Neural progenitor cell (in vitro differentiated cells): ENCODE data around the gene TMEM150C. TPM values are rescaled to one million over a fixed set of nuclear protein-coding genes. Genes with fewer than 3 reads are reported as not detected.

Experiments used
- DNase-seq: peaks from one replicate; pipeline ENCODE4 v3.0.0-alpha.2; 2016; ENCODE audit warnings: low spot score
- H2AFZ ChIP-seq: fragments of 200-600 bp; sonication (generic); replicated peaks from 2 replicates; pipeline ENCODE4 v1.6.1; 2016; ENCODE audit warnings: antibody characterized with exemption
- H3F3A ChIP-seq: fragments of 200-600 bp; sonication (generic); 2 replicates; pipeline ENCODE4 v1.6.1; 2016; ENCODE audit warnings: antibody characterized with exemption, low read depth
- H3K27ac ChIP-seq: fragments of 200-600 bp; sonication (generic); 2 replicates; pipeline ENCODE4 v1.5.1; 2016; ENCODE audit warnings: mild to moderate bottlenecking
- H3K27me3 ChIP-seq: fragments of 200-600 bp; sonication (generic); 2 replicates; pipeline ENCODE4 v1.6.1; 2016; ENCODE audit warnings: mild to moderate bottlenecking, moderate library complexity
- H3K36me3 ChIP-seq: fragments of 200-600 bp; sonication (generic); 2 replicates; pipeline ENCODE4 v1.5.1; 2016
- H3K4me1 ChIP-seq: fragments of 200-600 bp; sonication (generic); 2 replicates; pipeline ENCODE4 v1.6.1; 2016; ENCODE audit warnings: mixed run types
- H3K4me2 ChIP-seq: fragments of 200-600 bp; sonication (generic); 2 replicates; pipeline ENCODE4 v1.6.1; 2016
- H3K4me3 ChIP-seq: fragments of 200-600 bp; sonication (generic); 2 replicates; pipeline ENCODE4 v1.5.1; 2016
- H3K79me2 ChIP-seq: fragments of 200-600 bp; sonication (generic); 2 replicates; pipeline ENCODE4 v1.6.1; 2016; ENCODE audit warnings: low read depth
- H3K9ac ChIP-seq: fragments of 200-600 bp; sonication (generic); 2 replicates; pipeline ENCODE4 v1.6.1; 2016
- H3K9me3 ChIP-seq: fragments of 200-600 bp; sonication (generic); 2 replicates; pipeline ENCODE4 v1.5.1; 2016; ENCODE audit warnings: low read depth
- H4K20me1 ChIP-seq: fragments of 200-600 bp; sonication (generic); 2 replicates; pipeline ENCODE4 v1.6.1; 2016; ENCODE audit warnings: low read depth
- H3K27ac Mint-ChIP-seq: 3 replicates; pipeline ENCODE4 v1.8.0; 2021; ENCODE audit warnings: mixed read lengths
- H3K27me3 Mint-ChIP-seq: 2 replicates; pipeline ENCODE4 v1.8.0; 2022; ENCODE audit warnings: low read depth, mild to moderate bottlenecking, inconsistent platforms, moderate library complexity, mixed read lengths; ENCODE audit not compliant: insufficient read depth
- H3K36me3 Mint-ChIP-seq: 3 replicates; pipeline ENCODE4 v1.8.0; 2021; ENCODE audit warnings: mixed read lengths
- H3K4me1 Mint-ChIP-seq: 3 replicates; pipeline ENCODE4 v1.8.0; 2021; ENCODE audit warnings: mixed read lengths
- H3K4me3 Mint-ChIP-seq: 3 replicates; pipeline ENCODE4 v1.8.0; 2021; ENCODE audit warnings: mild to moderate bottlenecking, moderate library complexity, mixed read lengths
- H3K9me3 Mint-ChIP-seq: 3 replicates; pipeline ENCODE4 v1.8.0; 2020; ENCODE audit warnings: mixed read lengths
- EZH2 ChIP-seq: fragments of 200-600 bp; sonication (generic); IDR thresholded peaks from 2 replicates; pipeline ENCODE4 v1.6.1; 2017; ENCODE audit warnings: antibody characterized with exemption, mild to moderate bottlenecking, moderate library complexity
- EZH2phosphoT487 ChIP-seq: fragments of 200-600 bp; sonication (generic); IDR thresholded peaks from 2 replicates; pipeline ENCODE4 v1.6.1; 2017; ENCODE audit warnings: antibody characterized with exemption
- total RNA-seq: library from RNA; depleted of rRNA; stranded (reverse); fragments of >200 nt; gene quantifications from 2 replicates; pipeline ENCODE4 v1.2.3, GENCODE V29; 2015; ENCODE audit warnings: low replicate concordance
- TF ChIP-seq, protein P1 (sequence below): fragments of 200-600 bp; sonication (generic); IDR thresholded peaks from 2 replicates; pipeline ENCODE4 v1.5.1; 2017; ENCODE audit warnings: antibody characterized with exemption, mild to moderate bottlenecking

The TMEM150C gene
- total RNA-seq, 1 donor from 2014 or later, result 3.8 TPM

DNA sequence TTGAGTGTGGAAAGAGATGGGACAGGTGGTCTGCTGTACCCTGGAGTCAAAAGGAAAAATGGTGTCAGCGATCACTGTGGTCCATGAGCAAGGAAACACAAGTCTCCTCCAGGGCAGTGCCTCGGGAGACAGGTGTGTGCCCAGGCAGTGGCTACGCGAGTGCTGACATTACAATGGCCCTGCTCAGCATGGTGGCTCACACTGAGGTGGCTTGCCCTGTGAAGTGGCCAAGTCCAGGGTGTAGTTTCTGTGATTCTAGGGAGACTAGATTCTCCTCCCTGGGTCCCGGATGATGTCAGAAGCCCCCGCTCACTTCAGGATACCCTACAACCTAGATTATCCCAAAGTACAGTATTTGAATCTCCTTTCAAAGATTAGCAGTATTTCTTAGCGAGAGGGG is 44.8 kb upstream of the TMEM150C start:
- no peak for TF ChIP-seq EZH2phosphoT487
- TF ChIP-seq EZH2, result no peak
- TF ChIP-seq, protein P1, sequence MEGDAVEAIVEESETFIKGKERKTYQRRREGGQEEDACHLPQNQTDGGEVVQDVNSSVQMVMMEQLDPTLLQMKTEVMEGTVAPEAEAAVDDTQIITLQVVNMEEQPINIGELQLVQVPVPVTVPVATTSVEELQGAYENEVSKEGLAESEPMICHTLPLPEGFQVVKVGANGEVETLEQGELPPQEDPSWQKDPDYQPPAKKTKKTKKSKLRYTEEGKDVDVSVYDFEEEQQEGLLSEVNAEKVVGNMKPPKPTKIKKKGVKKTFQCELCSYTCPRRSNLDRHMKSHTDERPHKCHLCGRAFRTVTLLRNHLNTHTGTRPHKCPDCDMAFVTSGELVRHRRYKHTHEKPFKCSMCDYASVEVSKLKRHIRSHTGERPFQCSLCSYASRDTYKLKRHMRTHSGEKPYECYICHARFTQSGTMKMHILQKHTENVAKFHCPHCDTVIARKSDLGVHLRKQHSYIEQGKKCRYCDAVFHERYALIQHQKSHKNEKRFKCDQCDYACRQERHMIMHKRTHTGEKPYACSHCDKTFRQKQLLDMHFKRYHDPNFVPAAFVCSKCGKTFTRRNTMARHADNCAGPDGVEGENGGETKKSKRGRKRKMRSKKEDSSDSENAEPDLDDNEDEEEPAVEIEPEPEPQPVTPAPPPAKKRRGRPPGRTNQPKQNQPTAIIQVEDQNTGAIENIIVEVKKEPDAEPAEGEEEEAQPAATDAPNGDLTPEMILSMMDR, result no peak
- no peaks in the 10 kb centered on the region for H3F3A ChIP-seq
- H3K4me1 Mint-ChIP-seq, result peaks cover 13% of the 10 kb centered on the region
- no peak overlapping the region for H2AFZ ChIP-seq
- no peaks in the 10 kb centered on the region for H3K27me3 ChIP-seq
- H3K27ac ChIP-seq, result no peak overlapping the region
- no peaks in the 10 kb centered on the region for H3K36me3 Mint-ChIP-seq
- no peaks in the 10 kb centered on the region for H4K20me1 ChIP-seq
- no peaks in the 10 kb centered on the region for H3K79me2 ChIP-seq
- no peak for DNase-seq
- H3K9ac ChIP-seq, result no peak overlapping the region
- H3K4me2 ChIP-seq, result no peak overlapping the region
- H3K36me3 ChIP-seq, result no peaks in the 10 kb centered on the region
- H3K4me3 Mint-ChIP-seq, result no peak overlapping the region
- no peaks in the 10 kb centered on the region for H3K9me3 Mint-ChIP-seq
- H3K9me3 ChIP-seq, result no peaks in the 10 kb centered on the region
- no peak overlapping the region for H3K27ac Mint-ChIP-seq
- peaks cover 7% of the 10 kb centered on the region for H3K4me1 ChIP-seq
- peaks cover 12% of the 10 kb centered on the region for H3K27me3 Mint-ChIP-seq
- no peak overlapping the region for H3K4me3 ChIP-seq

DNA sequence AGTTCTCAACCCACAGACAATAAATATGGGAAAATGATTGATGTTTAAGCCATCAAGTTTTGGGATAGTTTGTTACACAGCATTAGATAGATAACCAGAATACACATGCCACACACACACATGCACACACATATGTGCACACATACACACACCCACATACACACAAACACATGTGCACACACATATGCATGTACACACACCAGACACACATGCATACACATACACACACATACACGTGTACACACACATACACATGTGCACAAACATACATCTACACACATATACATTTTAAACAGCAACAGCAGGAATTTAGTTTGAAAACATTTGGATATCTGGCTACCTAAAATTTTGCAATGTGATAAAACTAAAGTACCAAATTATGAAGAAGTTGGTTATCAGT is 42.7 kb upstream of the TMEM150C start:
- Histone ChIP-seq H3K4me3 (no peak overlapping the region), H3K27me3 (no peaks in the 10 kb centered on the region), H3K4me2 (no peak overlapping the region), H3K79me2 (no peaks in the 10 kb centered on the region), H3K36me3 (no peaks in the 10 kb centered on the region), H3K27ac (no peak overlapping the region), H3K9ac (no peak overlapping the region), H2AFZ (no peak overlapping the region), H3K4me1 (no peaks in the 10 kb centered on the region), H3K9me3 (no peaks in the 10 kb centered on the region), H3F3A (no peaks in the 10 kb centered on the region), H4K20me1 (no peaks in the 10 kb centered on the region)
- TF ChIP-seq, protein P1, result no peak
- TF ChIP-seq EZH2 (no peak), EZH2phosphoT487 (no peak)
- no peaks in the 10 kb centered on the region for H3K9me3 Mint-ChIP-seq
- peaks cover 9% of the 10 kb centered on the region for H3K27me3 Mint-ChIP-seq
- H3K36me3 Mint-ChIP-seq, result no peaks in the 10 kb centered on the region
- no peak for DNase-seq
- no peak overlapping the region for H3K27ac Mint-ChIP-seq
- H3K4me3 Mint-ChIP-seq, result no peak overlapping the region
- no peaks in the 10 kb centered on the region for H3K4me1 Mint-ChIP-seq

DNA sequence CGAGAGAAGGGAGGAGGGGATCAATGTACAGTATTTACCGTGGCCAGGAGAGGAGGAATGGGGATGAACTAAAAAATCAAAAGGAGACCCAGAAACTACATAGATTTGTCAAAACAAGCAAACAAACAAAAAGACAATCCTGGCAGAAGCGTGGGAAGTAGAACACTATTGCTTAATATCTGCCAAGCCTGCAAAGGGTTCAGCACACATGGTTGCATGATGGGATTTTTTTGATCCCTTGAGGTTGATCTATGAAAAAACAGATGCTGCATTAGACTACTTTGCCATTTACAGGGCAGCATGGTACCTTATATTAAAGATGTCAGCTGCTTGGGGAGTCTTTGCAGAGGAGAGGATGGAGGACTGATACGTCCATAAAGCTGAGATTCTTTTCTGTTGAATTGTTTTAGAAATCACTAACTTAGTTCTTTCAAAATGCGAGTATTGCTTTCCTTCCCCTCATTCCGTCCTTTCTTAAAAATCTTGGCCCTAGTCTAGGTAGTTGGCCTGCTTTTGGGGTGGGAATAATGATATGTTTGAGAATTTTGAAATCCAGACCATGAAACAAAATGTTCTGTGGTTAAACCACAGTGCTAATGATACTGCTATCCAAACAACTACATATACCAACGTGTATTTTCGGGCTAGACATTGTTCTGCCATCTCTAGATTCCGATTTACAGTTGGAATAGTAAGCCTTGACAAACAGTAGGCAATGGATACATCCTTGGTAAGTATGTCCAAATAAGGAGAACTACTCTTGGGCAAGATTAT is 39.6 kb upstream of the TMEM150C start:
- H3K4me1 Mint-ChIP-seq, result no peaks in the 10 kb centered on the region
- H3K4me3 ChIP-seq, result no peak overlapping the region
- no peak for DNase-seq
- no peaks in the 10 kb centered on the region for H4K20me1 ChIP-seq
- H3K9me3 ChIP-seq, result no peaks in the 10 kb centered on the region
- no peak overlapping the region for H3K27ac ChIP-seq
- H3K27ac Mint-ChIP-seq, result no peak overlapping the region
- no peaks in the 10 kb centered on the region for H3K4me1 ChIP-seq
- no peak overlapping the region for H3K9ac ChIP-seq
- no peak overlapping the region for H2AFZ ChIP-seq
- H3F3A ChIP-seq, result no peaks in the 10 kb centered on the region
- peaks cover 2% of the 10 kb centered on the region for H3K27me3 Mint-ChIP-seq
- H3K79me2 ChIP-seq, result no peaks in the 10 kb centered on the region
- no peaks in the 10 kb centered on the region for H3K27me3 ChIP-seq
- TF ChIP-seq, protein P1, result no peak
- no peak for TF ChIP-seq EZH2
- no peaks in the 10 kb centered on the region for H3K9me3 Mint-ChIP-seq
- no peak overlapping the region for H3K4me2 ChIP-seq
- H3K36me3 ChIP-seq, result no peaks in the 10 kb centered on the region
- H3K36me3 Mint-ChIP-seq, result no peaks in the 10 kb centered on the region
- no peak overlapping the region for H3K4me3 Mint-ChIP-seq
